ENCODE measurements around the gene NUP93. TPM values are rescaled to one million over a fixed set of nuclear protein-coding genes. Genes with fewer than 3 reads are reported as not detected.
"Not testable (repeated sequence)": the region's sequence is repeated elsewhere in the genome, so short reads cannot be mapped to it uniquely, and the experiment has no call there.

The NUP93 gene
- total and polyA plus RNA-seq, 4 donors: 27.4 to 59.9 (median 51.2) TPM

DNA sequence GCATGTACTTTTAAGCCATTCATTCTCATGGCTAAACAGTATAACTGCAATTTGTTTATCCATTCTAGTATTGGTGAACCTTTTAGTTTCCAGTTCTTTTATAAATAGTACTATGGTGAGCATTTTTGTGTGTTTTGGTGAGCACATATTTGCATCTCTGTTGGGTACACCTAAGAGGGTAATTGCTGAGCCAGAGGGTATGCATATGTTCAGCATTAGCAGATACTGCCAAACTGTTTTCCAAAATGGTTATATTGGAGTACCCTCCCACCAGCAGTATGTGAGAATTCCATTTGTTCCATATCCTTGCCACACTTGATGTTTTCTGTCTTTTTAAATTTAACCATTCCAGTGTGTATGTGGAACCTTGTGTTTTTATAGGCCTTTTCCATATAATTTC is 81.0 kb downstream of the NUP93 start:
- DNase-seq (no peak), ATAC-seq (ENCODE audit: insufficient read depth, low FRiP score) (no peak)
- Histone ChIP-seq H3K4me3 (no peak overlapping the region), H3K9me3 (ENCODE audit: control insufficient read depth in 4 of 4, insufficient read depth in 3 of 4, low read length in 3 of 4) (no peaks in the 10 kb centered on the region), H3K27ac (ENCODE audit: low read depth in 1 of 2, low read length in 1 of 2) (no peak overlapping the region), H3K36me3 (ENCODE audit: control insufficient read depth in 4 of 4, insufficient read depth in 4 of 4, low read length in 4 of 4) (peaks cover 2 to 7% (median 5%) of the 10 kb centered on the region in 4 donors), H3K9ac (ENCODE audit: insufficient read depth in 1 of 2, low read length in 2 of 2) (no peak overlapping the region), H3K4me1 (ENCODE audit: control insufficient read depth in 5 of 5, insufficient read depth in 5 of 5, low read length in 5 of 5) (peaks cover 0 to 5% (median 0%) of the 10 kb centered on the region in 5 donors), H3K27me3 (ENCODE audit: control insufficient read depth in 3 of 3, insufficient read depth in 3 of 3, low read length in 2 of 3) (no peaks in the 10 kb centered on the region)
- TF ChIP-seq, protein P1, sequence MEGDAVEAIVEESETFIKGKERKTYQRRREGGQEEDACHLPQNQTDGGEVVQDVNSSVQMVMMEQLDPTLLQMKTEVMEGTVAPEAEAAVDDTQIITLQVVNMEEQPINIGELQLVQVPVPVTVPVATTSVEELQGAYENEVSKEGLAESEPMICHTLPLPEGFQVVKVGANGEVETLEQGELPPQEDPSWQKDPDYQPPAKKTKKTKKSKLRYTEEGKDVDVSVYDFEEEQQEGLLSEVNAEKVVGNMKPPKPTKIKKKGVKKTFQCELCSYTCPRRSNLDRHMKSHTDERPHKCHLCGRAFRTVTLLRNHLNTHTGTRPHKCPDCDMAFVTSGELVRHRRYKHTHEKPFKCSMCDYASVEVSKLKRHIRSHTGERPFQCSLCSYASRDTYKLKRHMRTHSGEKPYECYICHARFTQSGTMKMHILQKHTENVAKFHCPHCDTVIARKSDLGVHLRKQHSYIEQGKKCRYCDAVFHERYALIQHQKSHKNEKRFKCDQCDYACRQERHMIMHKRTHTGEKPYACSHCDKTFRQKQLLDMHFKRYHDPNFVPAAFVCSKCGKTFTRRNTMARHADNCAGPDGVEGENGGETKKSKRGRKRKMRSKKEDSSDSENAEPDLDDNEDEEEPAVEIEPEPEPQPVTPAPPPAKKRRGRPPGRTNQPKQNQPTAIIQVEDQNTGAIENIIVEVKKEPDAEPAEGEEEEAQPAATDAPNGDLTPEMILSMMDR (IDR thresholded peaks at IDR 0.05; ENCODE audit: control extremely low read depth, extremely low read depth): no peak

DNA sequence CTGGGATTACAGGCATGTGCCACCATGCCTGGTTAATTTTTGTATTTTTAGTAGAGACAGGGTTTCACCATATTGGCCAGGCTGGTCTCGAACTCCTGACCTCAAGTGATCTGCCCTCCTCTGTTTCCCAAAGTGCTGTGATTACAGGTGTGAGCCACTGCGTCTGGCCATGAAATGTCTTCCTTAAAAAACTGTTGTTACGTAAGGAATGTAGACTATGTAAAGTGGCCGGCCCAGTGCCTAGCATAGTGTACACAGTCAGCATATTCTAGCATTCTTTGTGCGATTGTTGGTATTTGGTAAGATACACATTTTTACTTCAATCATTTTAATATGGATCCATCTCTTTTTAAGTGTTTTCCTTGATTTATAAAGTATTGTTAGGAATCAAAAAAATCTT is 81.7 kb downstream of the NUP93 start:
- not testable (repeated sequence) for H3K4me3 ChIP-seq; H3K36me3 ChIP-seq (ENCODE audit: control insufficient read depth in 4 of 4, insufficient read depth in 4 of 4, low read length in 4 of 4); H3K27me3 ChIP-seq (ENCODE audit: control insufficient read depth in 3 of 3, insufficient read depth in 3 of 3, low read length in 2 of 3); ATAC-seq (ENCODE audit: insufficient read depth, low FRiP score); DNase-seq; H3K9me3 ChIP-seq (ENCODE audit: control insufficient read depth in 4 of 4, insufficient read depth in 3 of 4, low read length in 3 of 4); H3K9ac ChIP-seq (ENCODE audit: insufficient read depth in 1 of 2, low read length in 2 of 2); H3K4me1 ChIP-seq (ENCODE audit: control insufficient read depth in 5 of 5, insufficient read depth in 5 of 5, low read length in 5 of 5); H3K27ac ChIP-seq (ENCODE audit: low read depth in 1 of 2, low read length in 1 of 2)
- 84 to 86% methylated on average over 5 of the region's 5 CpGs for WGBS, 2 donors

DNA sequence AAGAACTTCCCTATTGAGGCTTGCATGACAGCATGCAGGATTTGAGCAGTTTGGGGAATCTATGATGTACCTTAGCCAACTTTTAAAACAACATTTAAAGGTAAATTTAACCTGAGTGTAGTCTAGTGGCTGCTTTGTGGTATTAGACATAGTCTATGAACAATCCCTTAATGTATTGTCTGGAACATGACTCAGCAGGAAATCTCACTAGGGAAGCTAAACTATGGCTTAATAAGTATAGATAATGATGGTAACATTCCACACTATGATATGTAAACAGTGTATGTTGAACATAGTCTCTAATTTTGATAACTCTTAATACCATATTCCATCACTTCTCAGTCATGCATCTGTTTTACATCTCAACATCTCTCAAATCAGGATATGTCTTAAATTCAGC is 83.0 kb downstream of the NUP93 start:
- TF ChIP-seq, protein P1 (IDR thresholded peaks at IDR 0.05; ENCODE audit: control extremely low read depth, extremely low read depth): no peak
- Histone ChIP-seq H3K4me1 (ENCODE audit: control insufficient read depth in 5 of 5, insufficient read depth in 5 of 5, low read length in 5 of 5) (peaks cover 0 to 5% (median 0%) of the 10 kb centered on the region in 5 donors), H3K36me3 (ENCODE audit: control insufficient read depth in 4 of 4, insufficient read depth in 4 of 4, low read length in 4 of 4) (peaks cover 0 to 2% (median under 1%) of the 10 kb centered on the region in 4 donors), H3K9me3 (ENCODE audit: control insufficient read depth in 4 of 4, insufficient read depth in 3 of 4, low read length in 3 of 4) (no peaks in the 10 kb centered on the region), H3K27me3 (ENCODE audit: control insufficient read depth in 3 of 3, insufficient read depth in 3 of 3, low read length in 2 of 3) (no peaks in the 10 kb centered on the region), H3K27ac (ENCODE audit: low read depth in 1 of 2, low read length in 1 of 2) (no peak overlapping the region), H3K4me3 (no peak overlapping the region), H3K9ac (ENCODE audit: insufficient read depth in 1 of 2, low read length in 2 of 2) (no peak overlapping the region)
- ATAC-seq (ENCODE audit: insufficient read depth, low FRiP score) (no peak), DNase-seq (peak in 2 of 3 donors; percentile 19 to 25)

DNA sequence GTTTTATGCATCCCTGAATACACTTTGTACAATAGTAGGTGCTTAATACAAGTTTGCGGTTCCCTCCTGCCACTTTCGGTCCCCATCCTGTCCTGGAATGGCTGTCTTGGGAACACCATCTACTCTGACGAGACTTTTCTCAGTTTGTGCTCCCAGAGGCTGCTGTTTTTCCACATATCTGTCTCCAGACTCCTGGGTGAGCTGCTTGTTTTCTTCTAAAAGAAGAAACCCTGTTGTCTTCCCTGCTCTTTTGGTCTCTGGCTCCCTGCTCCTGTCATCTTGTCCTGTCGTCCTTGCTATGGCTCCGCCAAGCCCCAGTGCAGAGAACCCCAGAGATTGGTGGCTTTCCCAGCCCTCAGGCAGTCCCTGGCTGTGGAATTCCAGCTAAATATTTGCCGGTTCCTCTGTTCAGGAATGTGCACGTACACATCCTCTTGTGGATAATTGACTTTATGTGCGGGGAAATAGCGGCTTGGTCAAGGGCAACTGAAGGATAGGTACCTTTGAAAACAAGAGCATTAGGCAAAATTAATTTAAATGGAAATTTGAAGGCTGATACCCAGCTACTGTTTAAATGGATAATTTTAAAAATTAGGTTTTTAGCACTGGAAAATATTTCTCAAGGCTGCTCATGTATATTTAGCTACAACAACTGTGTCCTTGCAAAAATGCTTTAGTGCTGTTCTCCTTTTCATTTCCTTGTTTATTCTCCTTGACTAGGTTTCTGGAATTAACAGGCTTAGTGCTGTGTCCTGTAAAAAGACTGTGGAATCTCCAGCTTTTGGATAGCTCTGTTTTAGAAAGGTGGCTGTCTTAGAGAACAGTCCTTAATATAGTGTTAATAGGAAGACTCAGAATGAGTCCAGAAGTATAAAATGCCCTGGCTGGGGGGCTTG is 84.9 kb downstream of the NUP93 start:
- no peak overlapping the region for H3K4me3 ChIP-seq
- H3K9ac ChIP-seq (ENCODE audit: insufficient read depth in 1 of 2, low read length in 2 of 2): no peak overlapping the region
- DNase-seq (peak; percentile 28 to 37 (median 29)), ATAC-seq (ENCODE audit: insufficient read depth, low FRiP score) (no peak)
- H3K27me3 ChIP-seq (ENCODE audit: control insufficient read depth in 3 of 3, insufficient read depth in 3 of 3, low read length in 2 of 3): no peaks in the 10 kb centered on the region
- TF ChIP-seq, protein P1 (IDR thresholded peaks at IDR 0.05; ENCODE audit: control extremely low read depth, extremely low read depth): no peak
- H3K27ac ChIP-seq (ENCODE audit: low read depth in 1 of 2, low read length in 1 of 2): peak overlapping the region in 1 of 2 donors; percentile 45
- H3K4me1 ChIP-seq (ENCODE audit: control insufficient read depth in 5 of 5, insufficient read depth in 5 of 5, low read length in 5 of 5): peaks cover 0 to 5% (median 0%) of the 10 kb centered on the region in 5 donors
- H3K36me3 ChIP-seq (ENCODE audit: control insufficient read depth in 4 of 4, insufficient read depth in 4 of 4, low read length in 4 of 4): peaks cover 0 to 6% (median 4%) of the 10 kb centered on the region in 4 donors
- 71 to 80% methylated on average over 9 of the region's 9 CpGs for WGBS, 2 donors
- H3K9me3 ChIP-seq (ENCODE audit: control insufficient read depth in 4 of 4, insufficient read depth in 3 of 4, low read length in 3 of 4): no peaks in the 10 kb centered on the region
